ENCODE data around the gene MIB2. TPM values are rescaled to one million over a fixed set of nuclear protein-coding genes. Genes with fewer than 3 reads are reported as not detected.

MIB2 gene
- total RNA-seq, 2 experiments from 2014 or later = 37.1 TPM

DNA sequence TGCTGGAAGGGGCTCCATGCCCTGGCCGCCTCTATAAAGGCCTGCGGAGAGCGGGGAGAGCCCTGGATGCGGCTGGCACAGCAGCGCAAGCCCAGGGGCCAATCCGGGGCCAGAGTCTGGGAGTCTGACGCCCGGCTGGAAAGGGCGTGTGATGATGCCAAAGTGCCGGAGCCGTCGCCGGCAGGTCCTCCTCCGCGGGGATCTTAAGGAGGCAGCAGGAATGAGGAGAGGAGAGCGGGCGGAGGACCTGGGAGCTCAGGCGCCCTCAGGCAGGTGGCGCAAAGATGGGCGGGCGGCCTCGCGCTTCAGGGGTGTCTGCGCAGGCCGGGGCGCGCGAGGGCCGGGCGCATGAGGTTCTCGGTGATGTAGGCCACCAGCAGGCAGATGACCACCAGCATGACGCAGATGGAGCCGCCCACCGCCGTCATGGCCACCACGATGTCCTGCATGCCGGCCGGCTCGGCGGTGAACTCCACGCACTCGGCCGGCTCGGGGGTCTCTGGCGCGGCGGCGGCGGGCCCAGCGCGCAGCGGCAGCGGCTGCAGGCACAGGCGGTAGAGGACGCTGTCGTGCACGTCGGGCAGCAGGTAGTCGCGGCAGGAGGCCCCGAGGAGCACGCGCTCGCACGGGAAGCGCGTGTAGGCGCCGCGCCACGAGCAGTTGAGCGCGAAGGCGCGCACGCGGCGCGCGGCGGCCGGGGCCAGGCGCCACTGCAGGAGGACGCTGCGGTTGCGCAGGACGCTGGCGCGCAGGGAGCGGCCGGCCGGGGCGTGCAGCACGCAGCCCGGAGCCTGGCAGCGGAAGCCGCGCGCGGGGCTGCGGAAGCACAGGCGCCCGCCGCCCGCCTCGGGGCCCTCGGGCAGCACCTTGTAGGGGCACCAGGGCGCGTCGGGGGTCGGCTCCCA is 16.0 kb upstream of the MIB2 start:
- H3K4me1 Mint-ChIP-seq = peaks cover 5% of the 10 kb centered on the region
- peak; percentile 65 for DNase-seq
- intact Hi-C loops (cut with DNase I, micrococcal nuclease) = no loop called here
- H3K9me3 Mint-ChIP-seq (ENCODE audit: low read depth) = no peaks in the 10 kb centered on the region
- peak; percentile 50 for ATAC-seq
- H3K4me3 Mint-ChIP-seq = peak overlapping the region; percentile 63
- H3K36me3 Mint-ChIP-seq (ENCODE audit: low read depth) = no peaks in the 10 kb centered on the region
- CTCF ChIA-PET = no interaction called here
- H3K27me3 Mint-ChIP-seq = peaks cover 6% of the 10 kb centered on the region
- H3K27ac Mint-ChIP-seq = no peak overlapping the region
- POLR2A ChIA-PET = interaction anchor here (0.7 kb wide), 1 partner anchor 16 kb away, joined by 3 read pairs; no protein-coding TSS in a partner anchor

DNA sequence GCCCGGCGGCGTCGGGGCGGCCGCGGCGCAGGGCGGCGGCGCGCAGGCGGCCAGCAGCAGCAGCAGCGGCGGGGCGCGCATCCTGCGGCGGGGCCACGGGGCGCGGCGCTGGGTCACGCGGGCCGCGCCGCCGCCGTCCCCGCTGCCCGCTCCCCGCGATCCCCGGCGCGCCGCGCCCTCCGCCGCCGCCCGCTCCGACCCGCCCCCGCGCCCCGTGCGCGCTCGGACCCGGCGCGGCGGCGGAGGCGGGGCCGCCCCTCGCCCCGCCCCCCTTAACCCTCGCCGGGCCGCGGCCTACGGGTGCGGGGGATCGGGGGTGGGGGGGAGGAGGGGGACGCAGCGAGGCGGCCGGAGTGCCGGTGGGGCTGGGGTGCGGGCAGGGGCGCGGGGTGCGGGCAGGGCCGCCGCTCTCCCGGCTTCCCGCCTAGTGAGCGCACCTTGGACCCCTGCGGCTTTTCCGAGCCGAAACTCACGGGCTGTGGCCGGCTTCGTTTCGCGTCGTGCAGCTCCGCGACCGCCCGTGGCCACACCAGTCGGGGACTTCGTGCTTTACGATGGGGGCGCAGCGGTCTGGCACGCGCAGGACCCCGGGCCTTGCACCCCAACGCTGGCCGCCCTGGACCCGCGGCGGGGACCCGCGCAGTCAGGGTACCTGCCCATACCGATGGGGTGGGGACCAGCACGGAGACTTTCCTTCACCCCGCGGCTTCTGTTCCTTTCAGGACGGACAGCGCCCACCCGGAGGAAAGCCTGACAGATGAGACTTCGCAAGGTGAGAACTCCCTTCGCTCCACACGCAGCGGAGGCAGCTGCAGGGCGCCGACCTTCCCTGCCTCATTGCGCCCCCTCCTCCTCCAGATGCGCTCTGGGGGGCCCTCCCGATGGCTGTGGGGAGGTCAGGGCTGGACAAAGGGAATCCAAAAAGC is 15.1 kb upstream of the MIB2 start, which contains the start of gene FNDC10:
Gene FNDC10 (minus strand): TSS at position 201 of the 926 bp plus-strand sequence. CDS start 120 bp downstream, at position 81.
- no peak within 1 kb of the TSS for H3K27ac Mint-ChIP-seq
- peaks cover 5% of the 10 kb centered on the region for H3K4me1 Mint-ChIP-seq
- DNase-seq = no peak
- no peaks in the 10 kb centered on the region for H3K9me3 Mint-ChIP-seq (ENCODE audit: low read depth)
- peak within 1 kb of the TSS; percentile 63 for H3K4me3 Mint-ChIP-seq
- no peaks in the 10 kb centered on the region for H3K36me3 Mint-ChIP-seq (ENCODE audit: low read depth)
- intact Hi-C loops (cut with DNase I, micrococcal nuclease) = loop anchor here in 1 of 2 experiments (1.0 kb wide), 1 partner anchor 14 kb away; no protein-coding TSS in a partner anchor
- ChIA-PET POLR2A (no interaction called here), CTCF (no interaction called here)
- H3K27me3 Mint-ChIP-seq = peaks cover 6% of the 10 kb centered on the region
- peak; percentile 10 for ATAC-seq

DNA sequence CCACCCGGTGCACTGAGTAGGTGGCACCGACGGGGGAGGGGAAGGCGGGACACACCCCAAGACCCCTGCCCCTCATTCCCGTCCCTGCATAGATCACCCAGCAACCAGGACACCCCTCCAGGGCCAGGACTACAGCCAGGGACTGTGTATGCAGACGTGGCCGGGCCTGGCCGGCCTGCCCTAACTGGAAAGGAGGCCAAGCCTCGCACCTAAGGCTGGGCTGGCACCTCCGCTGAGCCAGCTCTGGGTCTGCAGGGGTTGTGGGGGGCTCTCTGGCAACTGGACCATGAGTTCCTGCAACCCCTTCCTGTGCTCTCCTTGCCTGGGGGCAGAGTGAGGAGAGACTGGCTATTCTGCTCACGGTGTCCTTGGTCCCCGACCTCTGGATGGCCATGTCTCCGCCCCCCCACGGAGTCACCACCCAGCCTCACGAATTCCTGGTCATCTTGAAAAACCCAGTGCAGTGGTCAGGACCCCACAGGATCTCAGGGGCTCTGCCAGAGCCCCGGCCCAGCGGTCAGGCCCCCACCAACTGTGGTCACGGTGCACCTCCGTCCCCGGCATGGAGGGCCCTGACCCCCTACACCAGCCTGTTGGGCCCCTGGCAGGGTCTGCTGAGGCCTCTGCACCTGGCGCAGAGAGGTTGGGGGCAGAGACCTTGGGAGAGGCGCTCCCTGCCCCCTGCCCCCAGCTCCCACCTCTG is 14.3 kb upstream of the MIB2 start:
- ChIA-PET CTCF (no interaction called here), POLR2A (interaction anchor here (0.6 kb wide), 1 partner anchor 192 kb away, joined by 3 read pairs; no protein-coding TSS in a partner anchor)
- Mint-ChIP-seq H3K27me3 (peaks cover 6% of the 10 kb centered on the region), H3K4me3 (peak overlapping the region; percentile 21), H3K4me1 (peaks cover 5% of the 10 kb centered on the region), H3K36me3 (ENCODE audit: low read depth) (no peaks in the 10 kb centered on the region), H3K9me3 (ENCODE audit: low read depth) (no peaks in the 10 kb centered on the region), H3K27ac (no peak overlapping the region)
- intact Hi-C loops (cut with DNase I, micrococcal nuclease) = loop anchor here in 1 of 2 experiments (1.0 kb wide), 1 partner anchor 13 kb away; no protein-coding TSS in a partner anchor
- DNase-seq (no peak), ATAC-seq (no peak)

DNA sequence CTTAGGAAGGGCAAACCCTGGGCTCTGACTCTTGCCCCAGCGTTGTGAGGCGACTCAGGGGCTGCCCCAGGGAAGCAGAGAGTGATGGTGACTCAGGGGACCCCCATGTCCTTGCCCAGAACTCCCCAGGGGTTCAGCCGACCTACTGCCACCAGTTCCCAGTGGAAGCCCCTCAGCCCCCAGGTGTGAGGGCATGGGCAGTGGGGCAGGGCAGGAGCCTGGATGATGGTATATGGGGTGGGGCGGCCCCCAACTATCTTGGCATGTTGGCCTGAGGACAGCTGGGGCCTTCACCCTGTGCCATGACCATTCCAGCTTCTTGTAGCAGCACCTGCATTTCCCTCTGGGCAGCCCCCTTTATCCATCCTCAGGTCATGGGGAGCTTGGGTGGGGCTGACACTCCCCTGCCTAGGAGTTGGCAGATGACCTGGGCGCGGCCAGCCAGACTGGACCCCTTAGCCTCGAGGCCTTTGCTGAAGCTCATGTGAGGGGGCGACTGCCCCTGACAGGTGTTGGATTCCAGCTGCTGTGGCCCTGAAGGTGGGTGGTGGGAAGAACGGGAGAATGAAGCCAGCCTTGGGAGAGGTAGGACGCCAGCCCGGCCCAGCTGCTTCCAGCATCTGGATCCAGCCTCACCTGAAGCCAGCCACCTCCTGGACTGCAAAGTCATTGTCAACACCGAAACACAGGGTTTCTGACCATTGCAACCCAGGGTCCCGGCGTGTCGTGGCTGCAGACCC is 13.6 kb upstream of the MIB2 start:
- ChIA-PET CTCF (interaction anchor here (0.6 kb wide), 1 partner anchor 292 kb away, joined by 3 read pairs; no protein-coding TSS in a partner anchor), POLR2A (interaction anchor here (0.6 kb wide), 1 partner anchor 192 kb away, joined by 3 read pairs; no protein-coding TSS in a partner anchor)
- no peaks in the 10 kb centered on the region for H3K9me3 Mint-ChIP-seq (ENCODE audit: low read depth)

DNA sequence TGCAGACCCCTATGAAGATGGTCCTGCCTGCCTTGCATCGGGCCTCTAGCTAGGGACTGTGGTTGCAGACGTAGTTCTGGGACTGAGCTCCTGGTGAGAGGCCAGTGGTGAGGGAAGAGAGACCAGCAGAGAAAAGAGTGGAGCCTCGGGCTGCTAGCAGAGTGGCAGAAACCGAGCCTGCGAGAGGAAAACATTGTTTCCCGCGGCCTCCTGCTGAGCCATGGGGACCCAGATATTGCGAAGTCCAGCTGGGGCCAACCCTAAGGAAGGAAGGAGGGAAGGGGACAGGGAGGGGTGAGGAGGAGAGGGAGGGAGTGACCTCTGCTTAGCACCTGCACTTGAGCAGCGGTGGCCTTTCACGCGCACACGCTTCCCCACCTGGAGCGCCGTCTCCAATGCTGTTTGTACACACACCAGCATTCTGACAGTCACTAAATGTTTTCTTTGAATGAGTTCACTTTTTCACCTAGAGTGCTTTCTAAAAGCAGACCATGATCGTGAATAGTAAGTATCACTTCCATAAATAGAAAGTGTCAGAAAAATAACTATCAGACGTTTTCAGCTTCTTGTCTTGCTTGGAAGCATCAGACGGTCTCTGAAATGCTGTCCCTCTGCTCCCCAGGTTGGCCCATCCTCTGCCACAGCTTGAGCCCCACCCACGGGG is 12.9 kb upstream of the MIB2 start:
- H3K27me3 Mint-ChIP-seq = peaks cover 6% of the 10 kb centered on the region
- H3K9me3 Mint-ChIP-seq (ENCODE audit: low read depth) = no peaks in the 10 kb centered on the region
- ChIA-PET POLR2A (no interaction called here), CTCF (interaction anchor here (0.6 kb wide), 1 partner anchor 293 kb away, joined by 3 read pairs; no protein-coding TSS in a partner anchor)
- H3K4me1 Mint-ChIP-seq = peaks cover 13% of the 10 kb centered on the region
- H3K27ac Mint-ChIP-seq = no peak overlapping the region
- intact Hi-C loops (cut with DNase I, micrococcal nuclease) = no loop called here
- DNase-seq (no peak), ATAC-seq (no peak)
- H3K36me3 Mint-ChIP-seq (ENCODE audit: low read depth) = no peaks in the 10 kb centered on the region
- H3K4me3 Mint-ChIP-seq = no peak overlapping the region

More for the DNA sequence above, 13.6 kb upstream of the MIB2 start:
- ATAC-seq (no peak), DNase-seq (no peak)
- intact Hi-C loops (cut with DNase I, micrococcal nuclease) = no loop called here
- Mint-ChIP-seq H3K4me3 (no peak overlapping the region), H3K36me3 (ENCODE audit: low read depth) (no peaks in the 10 kb centered on the region), H3K27ac (no peak overlapping the region), H3K27me3 (peaks cover 6% of the 10 kb centered on the region), H3K4me1 (peaks cover 7% of the 10 kb centered on the region)

DNA sequence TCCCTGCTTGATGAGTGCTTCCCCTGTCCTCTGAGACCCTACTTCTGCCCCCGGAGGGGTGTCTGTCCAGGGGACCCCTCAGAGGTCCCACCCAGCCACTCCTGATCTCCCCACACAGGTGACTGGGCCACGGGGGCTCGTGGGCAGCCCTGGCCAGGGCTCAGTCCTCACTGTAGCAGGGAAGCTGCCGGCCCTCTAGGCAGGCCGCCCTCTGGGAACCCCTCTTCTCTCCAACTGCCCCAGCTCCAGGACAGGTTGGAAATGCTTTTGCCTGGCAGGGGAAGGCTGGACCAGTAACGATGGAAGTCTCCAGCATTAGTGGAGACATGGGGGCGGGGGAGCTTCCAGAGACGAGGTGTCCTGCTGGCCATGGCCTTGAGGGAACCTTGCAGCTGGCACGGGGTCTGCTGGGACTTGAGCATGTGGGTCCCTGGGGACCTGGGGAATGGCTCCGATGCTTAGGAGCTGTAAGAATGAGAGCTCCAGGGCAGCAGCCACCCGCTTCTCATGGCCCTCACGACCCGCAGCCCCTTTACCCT is 12.3 kb upstream of the MIB2 start:
- ChIA-PET CTCF (no interaction called here), POLR2A (no interaction called here)
- Mint-ChIP-seq H3K4me1 (peaks cover 16% of the 10 kb centered on the region), H3K36me3 (ENCODE audit: low read depth) (no peaks in the 10 kb centered on the region), H3K4me3 (no peak overlapping the region), H3K9me3 (ENCODE audit: low read depth) (no peaks in the 10 kb centered on the region), H3K27ac (no peak overlapping the region), H3K27me3 (peaks cover 6% of the 10 kb centered on the region)
- intact Hi-C loops (cut with DNase I, micrococcal nuclease) = no loop called here
- no peak for DNase-seq
- no peak for ATAC-seq

DNA sequence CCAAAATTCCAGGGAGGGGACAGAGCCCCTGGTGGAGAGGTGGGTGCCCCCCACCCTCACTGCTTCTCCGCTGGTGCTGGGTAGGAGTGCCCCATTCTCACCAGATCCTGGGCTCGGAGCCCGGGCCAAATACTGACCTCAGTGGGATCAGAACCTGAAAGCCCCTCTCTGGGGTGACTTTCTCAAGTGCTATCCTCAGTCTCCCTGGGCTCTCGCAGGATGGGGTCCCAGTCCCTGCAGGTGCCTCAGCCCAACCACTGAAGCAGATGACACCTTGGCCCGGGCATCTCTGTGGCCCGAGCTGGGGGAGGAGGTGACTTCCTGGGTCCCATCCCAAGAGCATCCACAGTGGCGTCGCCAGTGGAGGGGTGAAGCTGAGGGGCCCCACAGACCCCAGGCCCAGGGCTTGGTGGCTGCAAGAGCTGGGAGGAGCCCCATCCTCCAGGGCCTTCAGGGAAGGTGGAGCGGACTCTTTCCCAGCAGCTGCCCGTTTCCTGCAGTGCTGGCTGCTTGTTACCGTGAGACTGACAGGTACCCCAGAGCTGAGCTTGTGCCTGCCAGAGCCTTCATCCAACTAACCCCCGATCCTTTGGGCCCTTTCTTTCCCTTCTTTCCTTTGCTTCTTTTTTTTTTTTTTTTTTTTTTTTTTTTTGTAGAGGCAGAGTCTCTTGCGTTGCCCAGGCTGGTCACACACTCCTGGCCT is 11.5 kb upstream of the MIB2 start:
- Mint-ChIP-seq H3K27ac (no peak overlapping the region), H3K4me1 (peaks cover 14% of the 10 kb centered on the region), H3K4me3 (no peak overlapping the region), H3K9me3 (ENCODE audit: low read depth) (no peaks in the 10 kb centered on the region), H3K27me3 (peaks cover 4% of the 10 kb centered on the region), H3K36me3 (ENCODE audit: low read depth) (no peaks in the 10 kb centered on the region)
- ChIA-PET POLR2A (no interaction called here), CTCF (no interaction called here)
- intact Hi-C loops (cut with DNase I, micrococcal nuclease) = no loop called here
- DNase-seq (no peak), ATAC-seq (no peak)

DNA sequence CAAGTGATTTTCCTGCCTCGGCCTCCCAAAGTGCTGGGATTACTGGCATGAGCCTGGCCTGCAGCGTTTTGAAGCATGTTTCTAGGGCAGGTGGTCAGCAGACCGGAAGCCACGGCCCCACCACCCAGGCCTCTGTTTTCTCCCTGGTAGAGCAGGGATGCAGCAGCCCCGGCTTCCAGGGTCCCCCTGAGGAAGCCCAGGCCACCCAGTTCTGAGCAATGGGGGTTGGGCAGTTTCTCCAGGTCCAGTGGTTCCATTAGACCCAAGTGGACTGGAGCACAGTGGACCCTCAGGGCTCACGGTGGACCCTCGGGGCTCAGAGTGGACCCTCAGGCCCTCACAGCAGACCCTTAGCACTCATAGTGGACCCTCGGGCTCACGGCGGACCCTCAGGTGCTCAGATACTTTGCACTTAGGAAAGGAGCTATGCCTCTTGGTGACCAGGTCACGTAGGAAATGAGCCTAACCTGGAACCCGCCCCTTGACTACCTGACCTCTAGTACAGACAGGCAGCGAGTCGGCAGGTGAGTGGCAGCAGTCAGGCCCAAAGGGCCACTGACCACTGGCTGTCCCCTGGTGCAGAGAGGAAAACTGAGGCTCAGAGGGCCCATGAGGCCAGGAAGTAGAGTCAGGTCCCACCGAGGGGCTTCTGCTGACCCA is 10.8 kb upstream of the MIB2 start:
- intact Hi-C loops (cut with DNase I, micrococcal nuclease) = no loop called here
- CTCF ChIA-PET = no interaction called here

DNA sequence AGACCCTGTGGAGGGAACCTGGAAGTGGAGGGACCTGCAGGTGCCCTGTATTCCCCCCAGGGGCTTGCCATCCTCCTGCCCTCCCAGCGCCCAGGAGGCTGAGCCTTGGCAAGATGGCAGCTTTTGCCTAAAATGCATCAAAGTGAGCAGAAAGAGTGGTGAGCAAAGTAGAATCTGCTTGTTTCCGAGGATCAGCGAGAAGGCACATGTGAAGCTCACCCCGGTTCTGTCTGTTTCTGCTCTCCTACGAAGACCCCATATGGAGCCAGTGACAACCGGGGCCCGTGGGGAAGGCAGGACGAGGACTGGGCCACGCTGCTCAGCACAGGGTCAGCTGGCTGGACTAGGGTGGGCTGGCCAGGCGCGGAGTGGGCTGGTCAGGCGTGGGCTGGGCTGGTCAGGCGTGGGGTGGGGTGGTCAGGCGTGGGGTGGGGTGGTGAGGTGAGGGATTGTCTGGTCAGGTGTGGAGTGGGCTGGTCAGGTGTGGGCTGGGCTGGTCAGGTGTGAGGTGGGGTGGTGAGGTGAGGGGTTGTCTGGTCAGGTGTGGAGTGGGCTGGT is 10.2 kb upstream of the MIB2 start:
- DNase-seq (no peak), ATAC-seq (peak; percentile 21)
- H3K27me3 Mint-ChIP-seq = no peaks in the 10 kb centered on the region
- peaks cover 11% of the 10 kb centered on the region for H3K4me1 Mint-ChIP-seq
- no peak overlapping the region for H3K27ac Mint-ChIP-seq
- POLR2A ChIA-PET = no interaction called here
- H3K36me3 Mint-ChIP-seq (ENCODE audit: low read depth) = no peaks in the 10 kb centered on the region
- H3K9me3 Mint-ChIP-seq (ENCODE audit: low read depth) = no peaks in the 10 kb centered on the region
- intact Hi-C loops (cut with DNase I, micrococcal nuclease) = no loop called here
- no peak overlapping the region for H3K4me3 Mint-ChIP-seq
- CTCF ChIA-PET = no interaction called here

More for the DNA sequence above, 10.8 kb upstream of the MIB2 start:
- ATAC-seq = no peak
- Mint-ChIP-seq H3K9me3 (ENCODE audit: low read depth) (no peaks in the 10 kb centered on the region), H3K27ac (no peak overlapping the region), H3K4me3 (no peak overlapping the region), H3K4me1 (peaks cover 11% of the 10 kb centered on the region), H3K36me3 (ENCODE audit: low read depth) (no peaks in the 10 kb centered on the region), H3K27me3 (no peaks in the 10 kb centered on the region)
- POLR2A ChIA-PET = no interaction called here
- DNase-seq = no peak

Data from activated CD4-positive, alpha-beta T cell treated with anti-CD3 and anti-CD28 coated beads for 36 hours (primary cell).